MCF 10A (cell line): Measurements from ENCODE around the gene CERS3. TPM values are rescaled to one million over a fixed set of nuclear protein-coding genes. Genes with fewer than 3 reads are reported as not detected.

ENCODE experiments used
- BruUV-seq: library from RNA; stranded (reverse); fragments of 400-500 nt; replicated peaks from 2 replicates; lab custom pipeline; 2021; lab: Mats Ljungman, UMichigan
- CTCF ChIA-PET: fragments of 300-600 bp; sonication (Branson Sonifier 250); formaldehyde crosslinking; extraction: SDS; loops from one replicate; lab custom pipeline; 2021; ENCODE audit warnings: antibody characterized with exemption, inconsistent platforms; lab: Yijun Ruan, JAX
- POLR2A ChIA-PET: fragments of 300-600, 350-650 bp; sonication (Branson Sonifier 250); formaldehyde crosslinking; extraction: SDS; loops from one replicate; lab custom pipeline; 2020; ENCODE audit warnings: antibody characterized with exemption, inconsistent platforms; lab: Yijun Ruan, JAX
- DNase-seq: peaks from one replicate; pipeline ENCODE4 v3.0.0-alpha.2; 2018; ENCODE audit not compliant: unreplicated experiment
- H3K27ac Mint-ChIP-seq: one replicate; pipeline ENCODE4 v1.8.0; 2022; ENCODE audit warnings: mild to moderate bottlenecking, low read depth, mixed read lengths; ENCODE audit not compliant: unreplicated experiment
- H3K27me3 Mint-ChIP-seq: one replicate; pipeline ENCODE4 v1.8.0; 2022; ENCODE audit warnings: mixed read lengths; ENCODE audit not compliant: insufficient read depth, unreplicated experiment
- H3K36me3 Mint-ChIP-seq: one replicate; pipeline ENCODE4 v1.8.0; 2022; ENCODE audit warnings: mild to moderate bottlenecking, moderate library complexity, mixed read lengths; ENCODE audit not compliant: insufficient read depth, unreplicated experiment
- H3K4me1 Mint-ChIP-seq: one replicate; pipeline ENCODE4 v1.8.0; 2022; ENCODE audit warnings: mixed read lengths; ENCODE audit not compliant: insufficient read depth, unreplicated experiment
- H3K4me3 Mint-ChIP-seq: one replicate; pipeline ENCODE4 v1.8.0; 2022; ENCODE audit warnings: mild to moderate bottlenecking, moderate library complexity, mixed read lengths; ENCODE audit not compliant: unreplicated experiment
- H3K9me3 Mint-ChIP-seq: one replicate; pipeline ENCODE4 v1.8.0; 2022; ENCODE audit warnings: mixed read lengths; ENCODE audit not compliant: unreplicated experiment
- intact Hi-C: fragments of 100-400 bp; cut with micrococcal nuclease; formaldehyde crosslinking; loops from 2 replicates; pipeline ENCODE4 v1.14.1; 2022
- total RNA-seq: library from RNA; stranded (reverse); gene quantifications from 2 replicates; pipeline ENCODE4 v1.2.3, GENCODE V29; 2022
- TF ChIP-seq, protein P1 (sequence below): fragments of 200-600 bp; IDR thresholded peaks from one replicate; pipeline ENCODE4 v1.8.0; 2022; ENCODE audit warnings: antibody characterized with exemption, mild to moderate bottlenecking; ENCODE audit not compliant: unreplicated experiment

The CERS3 gene
- total RNA-seq, 1 experiment from 2014 or later: not detected

DNA sequence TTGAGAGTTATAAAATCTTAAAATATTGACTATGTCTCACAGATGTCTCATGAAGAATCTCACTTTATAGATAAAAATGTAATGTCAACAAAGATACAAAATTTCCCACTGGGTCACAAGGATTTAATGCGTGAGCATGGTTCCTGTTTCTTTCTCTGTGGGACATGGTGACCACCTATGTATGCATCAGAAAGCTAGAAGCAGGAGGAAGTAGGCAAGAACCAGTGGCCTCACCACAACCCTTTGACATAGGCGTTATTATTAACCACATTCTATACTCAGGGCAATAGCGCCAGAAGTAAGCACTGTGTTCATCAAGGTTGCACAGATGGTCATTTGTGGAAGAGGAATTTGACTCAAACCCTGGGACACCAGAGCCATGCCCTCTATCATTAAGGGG, 175.3 kb downstream of the CERS3 start:
- Mint-ChIP-seq H3K27ac (no peak overlapping the region), H3K36me3 (no peaks in the 10 kb centered on the region), H3K4me3 (no peak overlapping the region), H3K27me3 (peaks cover 16% of the 10 kb centered on the region), H3K9me3 (no peaks in the 10 kb centered on the region), H3K4me1 (peaks cover 12% of the 10 kb centered on the region)
- TF ChIP-seq, protein P1, sequence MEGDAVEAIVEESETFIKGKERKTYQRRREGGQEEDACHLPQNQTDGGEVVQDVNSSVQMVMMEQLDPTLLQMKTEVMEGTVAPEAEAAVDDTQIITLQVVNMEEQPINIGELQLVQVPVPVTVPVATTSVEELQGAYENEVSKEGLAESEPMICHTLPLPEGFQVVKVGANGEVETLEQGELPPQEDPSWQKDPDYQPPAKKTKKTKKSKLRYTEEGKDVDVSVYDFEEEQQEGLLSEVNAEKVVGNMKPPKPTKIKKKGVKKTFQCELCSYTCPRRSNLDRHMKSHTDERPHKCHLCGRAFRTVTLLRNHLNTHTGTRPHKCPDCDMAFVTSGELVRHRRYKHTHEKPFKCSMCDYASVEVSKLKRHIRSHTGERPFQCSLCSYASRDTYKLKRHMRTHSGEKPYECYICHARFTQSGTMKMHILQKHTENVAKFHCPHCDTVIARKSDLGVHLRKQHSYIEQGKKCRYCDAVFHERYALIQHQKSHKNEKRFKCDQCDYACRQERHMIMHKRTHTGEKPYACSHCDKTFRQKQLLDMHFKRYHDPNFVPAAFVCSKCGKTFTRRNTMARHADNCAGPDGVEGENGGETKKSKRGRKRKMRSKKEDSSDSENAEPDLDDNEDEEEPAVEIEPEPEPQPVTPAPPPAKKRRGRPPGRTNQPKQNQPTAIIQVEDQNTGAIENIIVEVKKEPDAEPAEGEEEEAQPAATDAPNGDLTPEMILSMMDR: no peak
- ChIA-PET POLR2A (interaction anchor here (0.6 kb wide), 1 partner anchor 21 kb away, joined by 3 read pairs; no protein-coding TSS in a partner anchor), CTCF (interaction anchor here (0.7 kb wide), 1 partner anchor 497 kb away, joined by 3 read pairs; no protein-coding TSS in a partner anchor)
- no peak for DNase-seq
- no TSS peak for BruUV-seq
- intact Hi-C loops: loop anchor here (5.0 kb wide), 1 partner anchor 654 kb away; no protein-coding TSS in a partner anchor

DNA sequence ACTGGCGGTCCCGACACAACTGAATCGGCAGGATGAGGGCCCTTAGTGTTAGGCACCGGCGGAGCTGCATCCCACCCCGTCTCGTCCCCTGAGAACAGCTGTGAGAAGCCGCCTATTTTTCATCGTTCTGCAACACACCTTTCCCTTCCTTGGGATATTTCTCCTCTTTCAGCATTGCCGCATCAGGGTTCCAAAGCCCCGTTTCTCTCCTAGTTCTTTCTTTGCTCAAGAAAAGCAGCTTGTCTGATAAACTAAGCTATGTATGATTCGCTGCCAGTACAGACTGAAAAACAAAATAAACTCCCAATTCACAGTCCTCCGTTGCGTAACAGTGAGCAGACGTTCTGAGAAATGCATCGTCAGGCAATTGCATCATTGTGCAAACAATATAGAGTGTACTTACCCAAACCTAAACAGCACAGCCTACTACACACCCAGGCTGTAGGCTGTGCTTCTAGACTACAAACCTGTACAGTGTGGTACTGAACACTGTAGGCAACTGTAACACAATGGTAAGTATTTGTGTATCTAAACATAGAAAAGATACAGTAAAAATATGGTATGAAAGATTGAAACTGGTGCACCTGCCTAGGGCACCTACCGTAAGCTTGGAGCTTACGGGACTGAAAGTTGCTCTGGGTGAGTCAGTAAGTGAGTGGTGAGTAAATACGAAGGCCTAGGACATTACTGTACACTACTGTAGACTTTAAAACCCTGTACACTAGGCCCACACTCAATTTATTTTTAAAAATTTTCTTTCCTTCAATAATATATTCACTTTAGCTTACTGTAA, 178.1 kb downstream of the CERS3 start:
- BruUV-seq: TSS peak; percentile 36
- ChIA-PET CTCF (interaction anchor here (0.6 to 9.1 kb wide), 50 partner anchors 8 to 1090 kb away, joined by 3 to 213 read pairs (median 4); partner anchors contain the start of genes ADAMTS17, ASB7 and LINS1), POLR2A (interaction anchor here (0.6 to 2.9 kb wide), 25 partner anchors 10 to 1099 kb away, joined by 3 to 32 read pairs (median 4); partner anchors contain the start of genes ASB7, LINS1, LRRC28 and LYSMD4)
- peak overlapping the region; percentile 86 for H3K4me3 Mint-ChIP-seq
- TF ChIP-seq, protein P1: no peak
- peak; percentile 95 for DNase-seq
- H3K9me3 Mint-ChIP-seq: no peaks in the 10 kb centered on the region
- H3K27ac Mint-ChIP-seq: peak overlapping the region; percentile 94
- intact Hi-C loops: loop anchor here (1.0 to 5.0 kb wide), 4 partner anchors 33 to 657 kb away; partner anchors contain the start of genes ASB7 and LINS1
- H3K27me3 Mint-ChIP-seq: peaks cover 6% of the 10 kb centered on the region
- peaks cover 12% of the 10 kb centered on the region for H3K4me1 Mint-ChIP-seq
- no peaks in the 10 kb centered on the region for H3K36me3 Mint-ChIP-seq

Other genes with a start within 250 kb of the CERS3 start
- gene ADAMTS17, start 187.0 kb downstream of the CERS3 start, total RNA-seq: 4.0 and 7.7 TPM in 2 replicates
- gene LINS1, start 73.2 kb upstream of the CERS3 start, total RNA-seq: 13.9 and 15.1 TPM in 2 replicates
- gene ASB7, start 73.6 kb upstream of the CERS3 start, total RNA-seq: 14.3 and 19.2 TPM in 2 replicates